Measurements from ENCODE around the gene EDIL3.

DNA sequence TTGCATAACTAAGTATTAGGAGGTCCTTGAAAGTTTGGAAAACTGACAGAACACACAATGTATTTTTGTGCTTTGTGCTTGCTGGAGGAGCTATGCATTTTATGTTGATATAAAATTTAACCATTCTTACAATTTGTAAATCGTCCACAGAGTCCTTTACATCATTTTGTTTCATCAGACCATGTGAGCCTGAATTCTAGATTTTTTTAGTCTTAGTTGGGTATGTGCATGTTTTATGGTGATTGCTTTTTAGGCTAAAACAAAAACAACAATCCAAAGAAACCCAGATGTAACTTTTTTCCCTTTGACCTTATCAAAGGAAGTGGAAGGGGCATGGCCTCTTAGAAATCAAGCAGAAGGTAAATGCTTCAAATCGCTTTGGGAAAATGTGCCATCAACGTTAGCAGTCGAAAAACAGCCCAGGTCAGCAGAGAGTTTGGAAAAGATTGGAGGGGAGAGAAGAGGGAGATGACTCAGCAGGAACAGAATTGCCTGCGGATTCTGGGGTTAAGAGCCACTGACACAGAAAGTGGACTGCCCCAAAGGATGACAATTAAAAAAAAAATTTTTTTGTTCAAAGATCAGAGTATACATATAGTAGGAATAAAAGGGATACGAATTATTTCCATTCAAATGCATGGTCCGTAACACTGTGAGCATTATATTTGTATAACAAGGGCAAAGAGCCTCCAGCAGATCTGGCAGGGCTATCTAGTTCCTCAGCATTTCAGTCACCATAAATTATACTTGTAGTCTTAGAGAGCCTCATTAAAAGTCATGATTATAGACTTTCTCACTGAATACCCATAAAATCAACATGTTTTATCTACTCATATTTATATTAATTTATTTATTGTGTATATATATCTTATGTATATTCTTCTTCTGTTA, 410.5 kb downstream of the EDIL3 start:
- TF ChIP-seq, protein P1, sequence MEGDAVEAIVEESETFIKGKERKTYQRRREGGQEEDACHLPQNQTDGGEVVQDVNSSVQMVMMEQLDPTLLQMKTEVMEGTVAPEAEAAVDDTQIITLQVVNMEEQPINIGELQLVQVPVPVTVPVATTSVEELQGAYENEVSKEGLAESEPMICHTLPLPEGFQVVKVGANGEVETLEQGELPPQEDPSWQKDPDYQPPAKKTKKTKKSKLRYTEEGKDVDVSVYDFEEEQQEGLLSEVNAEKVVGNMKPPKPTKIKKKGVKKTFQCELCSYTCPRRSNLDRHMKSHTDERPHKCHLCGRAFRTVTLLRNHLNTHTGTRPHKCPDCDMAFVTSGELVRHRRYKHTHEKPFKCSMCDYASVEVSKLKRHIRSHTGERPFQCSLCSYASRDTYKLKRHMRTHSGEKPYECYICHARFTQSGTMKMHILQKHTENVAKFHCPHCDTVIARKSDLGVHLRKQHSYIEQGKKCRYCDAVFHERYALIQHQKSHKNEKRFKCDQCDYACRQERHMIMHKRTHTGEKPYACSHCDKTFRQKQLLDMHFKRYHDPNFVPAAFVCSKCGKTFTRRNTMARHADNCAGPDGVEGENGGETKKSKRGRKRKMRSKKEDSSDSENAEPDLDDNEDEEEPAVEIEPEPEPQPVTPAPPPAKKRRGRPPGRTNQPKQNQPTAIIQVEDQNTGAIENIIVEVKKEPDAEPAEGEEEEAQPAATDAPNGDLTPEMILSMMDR (IDR thresholded peaks at IDR 0.05), result no peak
- TF ChIP-seq POLR2AphosphoS5 (IDR thresholded peaks at IDR 0.05) (no peak), POLR2A (IDR thresholded peaks at IDR 0.05) (no peak)

Measured in suprapubic skin (tissue), 4 donors.